NB4 (cell line): ENCODE data around the gene ARSB.

Experiments used
- CTCF ChIP-seq: IDR thresholded peaks from one replicate; pipeline ENCODE4 v1.5.1; 2012; ENCODE audit warnings: low read depth, low read length
- MYC ChIP-seq: IDR thresholded peaks from 2 replicates; pipeline ENCODE4 v1.6.1; 2011; ENCODE audit warnings: low read depth, low read length

DNA sequence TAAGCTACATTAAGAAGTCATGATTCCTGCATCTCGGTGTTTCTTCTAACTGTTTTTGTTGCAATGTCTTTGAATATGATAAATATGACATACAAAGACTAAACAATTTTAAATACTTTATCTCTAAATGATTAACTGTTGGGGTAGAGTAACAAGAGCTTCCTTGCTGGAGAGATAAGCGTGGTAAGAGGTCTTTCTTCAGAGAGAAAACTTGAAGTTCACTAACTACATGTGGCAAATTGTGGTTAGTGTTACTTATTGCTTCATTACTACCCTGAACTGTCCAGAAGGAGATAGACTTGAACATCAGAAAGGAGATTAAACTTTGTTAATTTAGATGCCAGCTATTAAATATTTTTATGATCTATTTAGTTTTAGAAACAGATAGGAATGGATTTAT lies 7.0 kb upstream of the ARSB start:
- TF ChIP-seq CTCF: no peak
- 0 out of 2 replicates have a peak, but pooled peaks have one; percentile 38 for TF ChIP-seq MYC
